Germinal center (tissue), 1 donor: ENCODE data around the gene ELL2.

Experiments
- DNase-seq: peaks from one replicate; pipeline ENCODE4 v3.0.0; 2012; ENCODE audit warnings: mixed read lengths, low spot score

ELL2 gene

GRCh38 chr5:95983080-95983479 lies 21.4 kb upstream of the ELL2 start:
- DNase-seq, result no peak

DNA sequence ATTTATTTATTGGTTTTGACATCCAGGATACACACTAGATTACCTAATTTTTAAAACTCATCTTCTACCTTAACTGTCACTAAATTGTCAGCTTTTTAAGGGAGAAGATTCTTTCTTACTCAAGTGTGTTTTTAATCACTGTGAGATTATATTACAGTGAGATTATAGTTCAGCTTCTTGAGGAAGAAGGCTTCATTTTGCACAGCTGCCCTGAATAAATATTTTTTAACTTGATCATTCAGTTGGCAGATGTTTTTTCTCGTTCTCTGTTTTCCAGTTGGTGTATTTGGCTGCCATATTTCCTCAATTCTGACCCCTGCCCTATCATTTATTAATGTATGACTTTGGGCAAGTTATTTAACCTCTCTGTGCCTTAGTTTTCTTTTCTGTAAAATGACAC lies 15.0 kb upstream of the ELL2 start:
- no peak for DNase-seq

DNA sequence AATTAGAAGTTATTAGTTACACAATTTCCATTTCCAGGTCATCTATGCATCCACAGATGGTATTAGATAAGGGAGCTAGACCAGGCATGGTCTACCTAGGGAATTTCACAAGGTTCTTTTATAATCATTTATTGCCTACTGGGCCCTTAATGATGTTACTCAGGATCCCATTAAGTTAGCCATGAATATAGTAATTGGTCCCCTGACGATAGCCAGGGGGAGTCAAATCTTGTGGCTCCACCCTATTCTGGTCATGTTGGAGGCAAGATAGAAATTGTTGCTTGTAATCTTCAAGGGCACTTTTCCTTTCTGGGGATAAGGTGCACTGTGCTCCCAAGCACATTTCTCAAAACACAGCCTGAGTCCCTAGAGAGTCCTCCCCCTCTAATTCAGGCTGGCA lies 14.1 kb upstream of the ELL2 start:
- DNase-seq, result no peak

- no peak for DNase-seq
Observed at GRCh38 chr5:95973793-95974325, 12.2 kb upstream of the ELL2 start.

- no peak for DNase-seq
Observed at GRCh38 chr5:95972196-95972595, 10.5 kb upstream of the ELL2 start.

GRCh38 chr5:95970359-95970704 lies 8.7 kb upstream of the ELL2 start:
- no peak for DNase-seq

GRCh38 chr5:95969651-95970358 lies 8.2 kb upstream of the ELL2 start:
- DNase-seq, result no peak

DNA sequence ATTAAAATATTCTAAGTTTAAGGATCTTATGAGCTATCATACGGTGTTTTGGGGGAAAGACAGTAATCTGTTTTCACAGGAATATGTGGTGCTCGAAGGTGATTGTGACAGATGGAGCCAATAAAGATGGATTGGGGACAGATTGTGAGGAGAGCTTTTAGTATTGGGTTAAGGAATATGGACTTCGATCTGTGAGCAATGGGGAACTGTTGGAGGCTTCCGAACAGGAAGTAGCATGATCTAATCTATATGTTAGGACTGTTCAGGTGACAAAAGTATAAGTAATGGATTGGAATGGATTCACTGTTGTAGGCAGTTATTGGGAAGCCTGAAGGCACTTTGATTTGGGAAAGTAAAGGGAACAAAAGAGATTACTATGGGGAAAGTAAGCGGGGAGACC lies 7.4 kb upstream of the ELL2 start:
- DNase-seq, result no peak

- DNase-seq, result no peak
Observed at GRCh38 chr5:95967236-95967635, 5.6 kb upstream of the ELL2 start.

GRCh38 chr5:95966005-95966404 lies 4.4 kb upstream of the ELL2 start:
- DNase-seq, result no peak

DNA sequence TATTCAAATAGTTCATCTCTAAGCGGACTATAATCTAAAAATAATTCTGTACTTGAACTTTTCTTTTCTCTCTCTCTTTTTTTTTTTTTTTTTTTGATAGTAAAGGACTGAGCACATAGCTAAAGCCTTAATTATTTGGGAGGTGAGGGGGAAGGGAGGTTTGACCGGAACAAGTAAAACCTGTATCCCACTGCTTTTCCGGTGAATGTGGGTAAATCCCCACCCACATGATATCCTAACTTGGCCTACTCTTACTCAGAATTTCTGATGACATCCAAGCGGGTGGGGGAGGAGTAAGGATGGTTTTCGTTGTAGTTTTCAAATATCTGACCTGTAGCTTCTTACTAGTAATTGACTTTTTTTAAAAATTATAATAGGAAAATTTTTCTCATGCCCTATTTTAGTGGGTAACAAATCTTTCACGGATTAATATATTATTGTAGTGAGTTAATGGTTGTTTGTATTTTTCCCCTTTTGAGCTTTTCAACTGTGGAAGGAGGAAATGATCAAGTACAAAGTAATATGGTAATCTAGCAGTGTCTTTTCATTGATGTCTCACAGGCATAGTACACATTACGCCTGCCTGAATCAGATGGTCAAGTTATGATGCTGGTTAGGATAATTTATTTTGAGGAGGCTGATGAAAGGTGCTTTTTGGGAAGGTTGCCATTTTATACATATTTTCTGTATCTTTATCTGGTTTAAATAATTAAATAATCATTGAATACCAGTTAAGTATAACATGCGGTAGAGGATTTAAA lies 2.2 kb upstream of the ELL2 start:
- no peak for DNase-seq

GRCh38 chr5:95962785-95963184 lies 1.1 kb upstream of the ELL2 start:
- DNase-seq, result no peak

- no peak for DNase-seq
Observed at GRCh38 chr5:95962475-95962773, 773 bp upstream of the ELL2 start.

- DNase-seq, result peak; percentile 84
Observed at GRCh38 chr5:95960667-95961616, 709 bp downstream of the ELL2 start.

GRCh38 chr5:95959888-95960666 lies 1.6 kb downstream of the ELL2 start:
- peak; percentile 6 for DNase-seq

DNA sequence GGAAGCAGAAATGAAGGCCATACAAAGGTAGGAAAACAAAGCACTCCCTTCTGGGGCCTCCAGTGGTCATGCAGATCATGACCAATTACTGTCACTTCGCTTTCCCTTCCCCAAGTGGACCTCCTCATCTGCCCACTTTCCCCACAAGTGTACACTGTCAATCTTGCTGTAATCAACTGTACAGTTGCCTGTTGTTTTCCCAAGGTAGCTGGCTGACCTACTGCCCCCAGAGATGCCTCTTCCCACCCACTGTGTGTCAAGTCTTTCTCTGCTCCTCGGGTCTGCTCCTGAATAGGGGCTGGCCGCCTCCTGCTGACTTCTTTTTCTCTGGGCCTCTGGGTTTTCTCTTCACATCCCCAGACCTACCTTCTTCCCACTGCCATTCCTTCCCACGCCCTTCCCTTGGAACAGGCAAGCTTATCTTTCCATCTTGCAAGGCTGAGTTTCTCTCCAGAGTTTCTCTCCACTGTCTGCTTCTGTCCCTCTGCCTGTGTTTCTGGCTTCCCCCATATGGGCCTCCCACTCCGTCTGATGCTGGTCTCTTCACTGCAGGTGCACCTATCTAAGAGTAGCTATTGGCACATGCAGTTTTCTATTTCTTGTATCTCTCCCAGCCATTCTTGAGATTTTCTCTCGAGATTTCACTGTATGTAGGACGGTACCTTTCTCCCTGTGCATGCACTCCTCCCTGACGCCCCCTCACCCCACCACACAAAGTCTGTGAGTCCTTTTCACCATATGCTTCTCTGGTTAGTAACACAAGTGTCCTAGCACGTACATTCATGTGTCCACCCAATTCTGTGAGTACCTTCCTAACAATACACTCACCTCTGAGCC lies 2.4 kb downstream of the ELL2 start:
- no peak for DNase-seq

DNA sequence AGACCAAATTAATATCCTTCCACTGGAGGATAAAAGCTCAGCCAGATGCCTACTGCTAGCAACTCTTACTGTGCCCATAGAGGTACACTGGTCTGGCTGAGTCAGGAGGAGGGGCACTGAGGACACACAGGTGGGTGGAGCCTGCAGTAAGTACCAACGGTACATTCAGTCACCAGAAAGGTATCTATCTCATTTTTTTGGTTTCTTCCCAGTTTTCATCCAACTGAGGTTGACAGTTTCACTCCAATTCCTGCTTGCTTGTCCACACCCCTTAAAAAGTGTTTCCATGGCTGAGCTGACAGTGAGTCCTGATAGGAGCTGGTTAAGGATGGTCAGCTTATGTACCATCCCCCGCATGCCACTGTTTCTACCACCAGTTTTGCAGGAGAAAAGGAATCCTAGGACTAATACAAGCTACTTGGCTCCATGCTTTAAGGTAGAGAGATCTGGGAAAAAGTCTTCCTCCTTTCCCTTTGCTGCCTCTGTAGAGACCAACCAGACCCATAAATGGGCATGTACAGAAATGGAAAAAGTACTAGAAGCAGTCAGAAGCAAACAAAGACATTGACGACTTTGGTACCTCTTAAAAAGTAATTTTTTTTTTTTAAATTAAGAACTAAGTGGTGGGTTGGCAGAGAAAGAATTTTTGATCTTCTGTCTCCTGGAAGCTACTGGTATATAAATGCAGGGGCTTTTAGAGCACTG lies 3.2 kb downstream of the ELL2 start:
- DNase-seq, result no peak

DNA sequence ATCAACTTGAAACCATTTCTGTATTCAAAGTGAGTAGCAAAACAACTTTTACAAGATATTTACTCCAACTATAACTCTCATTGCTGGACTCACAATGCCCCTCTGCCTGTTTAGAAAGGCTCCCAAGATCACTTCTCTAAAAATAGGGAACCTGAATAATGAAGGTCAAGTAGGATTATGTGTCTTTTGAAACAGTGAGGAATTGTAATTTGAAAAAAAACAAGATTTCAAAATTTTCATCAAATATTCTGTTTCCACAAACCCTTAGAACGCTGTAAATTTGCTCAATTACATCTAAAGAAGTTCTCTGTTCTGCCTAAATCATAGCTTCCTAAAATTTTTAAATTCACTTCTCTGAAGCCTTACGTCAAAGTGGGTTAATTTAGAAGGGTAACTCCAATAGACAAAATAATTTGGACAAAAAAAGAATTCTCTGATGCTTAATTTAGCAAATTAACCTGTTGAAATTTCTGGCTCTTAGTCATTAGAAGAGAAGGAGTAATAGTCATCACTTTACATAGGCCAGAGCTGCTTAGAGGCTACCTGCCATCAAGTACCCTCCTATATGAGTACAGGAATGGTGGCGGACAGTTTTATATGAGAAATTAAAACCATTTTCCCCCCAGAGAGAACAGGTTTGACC lies 4.0 kb downstream of the ELL2 start:
- no peak for DNase-seq

DNA sequence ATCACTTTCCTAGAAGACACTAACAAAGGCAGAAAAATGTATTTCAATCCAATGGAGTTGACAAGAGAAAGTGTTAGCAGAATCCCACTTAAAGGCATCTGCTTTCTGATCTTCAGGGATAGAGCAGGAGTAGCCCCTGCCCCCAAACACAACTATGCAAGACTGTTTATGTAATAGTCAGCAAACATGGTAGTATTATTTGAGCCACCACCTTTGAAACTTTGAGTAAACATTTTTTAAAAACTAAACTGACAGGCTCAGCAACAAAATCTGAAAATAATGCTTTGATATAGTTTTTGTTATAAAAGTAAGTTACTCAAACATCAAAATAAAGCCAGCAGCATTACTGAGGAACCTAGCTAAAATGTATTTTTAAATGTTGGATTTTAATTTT lies 4.8 kb downstream of the ELL2 start:
- no peak for DNase-seq
